Measurements from ENCODE around the gene ZSWIM1. TPM values are rescaled to one million over a fixed set of nuclear protein-coding genes. Genes with fewer than 3 reads are reported as not detected.
A peak's percentile ranks its signal among the peaks of the same experiment; 100 is the strongest.

ZSWIM1 gene
- total and polyA plus RNA-seq, 3 donors from 2014 or later: 11.4 to 24.5 (median 24.0) TPM

DNA sequence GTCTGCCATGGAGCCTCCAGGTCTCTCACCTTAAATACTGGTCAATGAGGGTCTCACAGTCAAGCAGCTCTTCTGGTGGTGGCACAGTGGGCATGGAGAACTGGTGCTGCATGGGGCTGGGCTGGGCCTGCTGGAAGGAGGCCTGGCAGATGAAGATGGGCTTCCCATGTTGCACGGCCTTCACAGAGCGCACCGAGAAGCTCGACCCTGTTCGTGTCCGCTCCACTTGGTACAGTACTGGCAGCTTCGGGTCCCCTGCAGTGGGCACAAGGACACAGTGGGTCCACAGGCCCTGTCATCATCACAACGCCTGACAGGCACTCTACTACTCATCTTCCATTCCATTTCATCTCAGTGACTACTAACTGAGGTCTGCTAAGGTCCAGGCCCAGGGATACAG lies 32.6 kb upstream of the ZSWIM1 start:
- no peaks in the 10 kb centered on the region for H3K9me3 ChIP-seq
- no peaks in the 10 kb centered on the region for H3K36me3 ChIP-seq (ENCODE audit: low read depth, missing control alignments)
- TF ChIP-seq POLR2A (IDR thresholded peaks at IDR 0.05): no peak
- TF ChIP-seq, protein P1, sequence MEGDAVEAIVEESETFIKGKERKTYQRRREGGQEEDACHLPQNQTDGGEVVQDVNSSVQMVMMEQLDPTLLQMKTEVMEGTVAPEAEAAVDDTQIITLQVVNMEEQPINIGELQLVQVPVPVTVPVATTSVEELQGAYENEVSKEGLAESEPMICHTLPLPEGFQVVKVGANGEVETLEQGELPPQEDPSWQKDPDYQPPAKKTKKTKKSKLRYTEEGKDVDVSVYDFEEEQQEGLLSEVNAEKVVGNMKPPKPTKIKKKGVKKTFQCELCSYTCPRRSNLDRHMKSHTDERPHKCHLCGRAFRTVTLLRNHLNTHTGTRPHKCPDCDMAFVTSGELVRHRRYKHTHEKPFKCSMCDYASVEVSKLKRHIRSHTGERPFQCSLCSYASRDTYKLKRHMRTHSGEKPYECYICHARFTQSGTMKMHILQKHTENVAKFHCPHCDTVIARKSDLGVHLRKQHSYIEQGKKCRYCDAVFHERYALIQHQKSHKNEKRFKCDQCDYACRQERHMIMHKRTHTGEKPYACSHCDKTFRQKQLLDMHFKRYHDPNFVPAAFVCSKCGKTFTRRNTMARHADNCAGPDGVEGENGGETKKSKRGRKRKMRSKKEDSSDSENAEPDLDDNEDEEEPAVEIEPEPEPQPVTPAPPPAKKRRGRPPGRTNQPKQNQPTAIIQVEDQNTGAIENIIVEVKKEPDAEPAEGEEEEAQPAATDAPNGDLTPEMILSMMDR (IDR thresholded peaks at IDR 0.05): no peak
- H3K4me3 ChIP-seq: no peak overlapping the region
- no peak overlapping the region for H3K27ac ChIP-seq
- H3K4me1 ChIP-seq: peaks cover 15% of the 10 kb centered on the region
- 80 to 97% methylated on average over 2 to 8 of the region's 8 CpGs for WGBS, 2 donors
- no peaks in the 10 kb centered on the region for H3K27me3 ChIP-seq
- no peak for DNase-seq
- intact Hi-C loops (cut with DNase I; ENCODE audit: low total_unique reads): no loop called here

DNA sequence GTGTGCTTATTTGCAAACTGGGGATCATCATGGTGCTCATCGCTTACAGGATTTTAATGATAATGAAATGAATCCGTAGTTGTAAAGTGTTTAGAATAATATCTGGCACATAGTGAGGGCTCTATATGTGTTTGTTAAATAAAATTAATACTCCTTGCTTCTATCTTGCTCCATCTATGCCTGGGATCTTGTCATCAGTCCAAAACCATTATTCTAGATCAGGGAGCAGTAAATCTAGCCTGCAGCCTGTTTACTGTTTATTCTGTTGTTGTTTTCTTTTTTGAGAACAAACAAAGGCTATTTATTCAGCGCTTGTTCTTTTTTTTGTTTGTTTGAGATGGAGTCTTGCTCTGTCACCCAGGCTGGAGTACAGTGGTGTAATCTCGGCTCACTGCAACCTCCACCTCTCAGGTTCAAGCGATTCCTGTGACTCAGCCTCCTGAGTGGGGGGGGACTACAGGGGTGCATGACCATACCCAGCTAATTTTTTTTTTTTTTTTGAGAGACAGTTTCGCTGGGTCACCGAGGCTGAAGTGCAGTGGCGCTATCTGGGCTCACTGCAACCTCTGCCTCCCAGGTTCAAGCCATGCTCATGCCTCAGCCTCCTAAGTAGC lies 32.0 kb upstream of the ZSWIM1 start:
- no peak for DNase-seq
- TF ChIP-seq, protein P1 (IDR thresholded peaks at IDR 0.05): no peak
- no peak for TF ChIP-seq POLR2A (IDR thresholded peaks at IDR 0.05)
- intact Hi-C loops (cut with DNase I; ENCODE audit: low total_unique reads): no loop called here
- Histone ChIP-seq H3K27ac (no peak overlapping the region), H3K36me3 (ENCODE audit: low read depth, missing control alignments) (no peaks in the 10 kb centered on the region), H3K9me3 (no peaks in the 10 kb centered on the region), H3K4me3 (no peak overlapping the region), H3K27me3 (no peaks in the 10 kb centered on the region), H3K4me1 (peaks cover 15% of the 10 kb centered on the region)
- WGBS, 2 donors: 93 to 94% methylated on average over 8 of the region's 8 CpGs

DNA sequence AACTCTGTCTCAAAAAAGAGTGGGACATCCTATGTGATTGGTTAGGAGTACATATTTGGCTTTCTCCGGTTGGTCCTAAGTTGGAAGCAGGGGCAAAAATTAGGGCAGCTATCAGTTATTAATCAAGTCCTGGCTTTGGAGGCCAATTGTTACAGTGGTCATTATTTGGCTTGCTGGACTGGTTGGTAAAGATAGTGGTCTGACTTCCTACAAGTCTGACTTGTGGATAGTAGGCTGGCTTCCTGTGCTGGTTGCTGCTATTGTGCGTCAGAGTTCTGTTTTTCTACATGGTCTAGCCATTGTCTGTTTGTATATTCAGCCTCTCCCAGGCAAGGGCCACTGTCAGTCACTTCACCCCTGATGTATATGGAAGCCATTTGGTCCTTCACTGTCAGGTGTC lies 30.8 kb upstream of the ZSWIM1 start:
- peaks cover 15% of the 10 kb centered on the region for H3K4me1 ChIP-seq
- 85 to 96% methylated on average over 2 of the region's 2 CpGs for WGBS, 2 donors
- no peaks in the 10 kb centered on the region for H3K36me3 ChIP-seq (ENCODE audit: low read depth, missing control alignments)
- intact Hi-C loops (cut with DNase I; ENCODE audit: low total_unique reads): no loop called here
- H3K27me3 ChIP-seq: no peaks in the 10 kb centered on the region
- no peak for DNase-seq
- TF ChIP-seq, protein P1 (IDR thresholded peaks at IDR 0.05): no peak
- no peak for TF ChIP-seq POLR2A (IDR thresholded peaks at IDR 0.05)
- no peak overlapping the region for H3K4me3 ChIP-seq
- no peak overlapping the region for H3K27ac ChIP-seq
- no peaks in the 10 kb centered on the region for H3K9me3 ChIP-seq

DNA sequence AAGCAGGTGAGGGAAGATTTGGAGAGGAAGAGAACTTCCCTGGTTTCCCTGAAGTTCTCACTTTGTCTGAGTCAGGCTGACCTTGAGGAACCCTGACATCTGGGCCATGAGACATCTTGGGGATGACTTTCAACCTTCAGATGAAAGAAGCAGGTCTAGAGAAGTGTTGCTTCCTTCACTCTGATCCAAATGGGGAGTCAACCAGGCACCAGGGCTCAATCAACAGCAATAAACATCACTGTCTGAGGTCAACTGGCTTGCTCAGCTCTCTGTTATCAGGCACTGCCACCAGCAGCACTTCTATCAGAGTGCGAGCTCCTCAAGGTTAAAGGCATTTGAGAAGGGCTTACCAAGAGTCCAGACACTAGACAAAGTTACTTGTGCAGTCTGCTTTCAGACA lies 30.1 kb upstream of the ZSWIM1 start:
- Histone ChIP-seq H3K27ac (peak overlapping the region in 1 of 2 donors; percentile 62), H3K27me3 (no peaks in the 10 kb centered on the region), H3K36me3 (ENCODE audit: low read depth, missing control alignments) (no peaks in the 10 kb centered on the region), H3K4me1 (peaks cover 22% of the 10 kb centered on the region), H3K9me3 (no peaks in the 10 kb centered on the region), H3K4me3 (no peak overlapping the region)
- intact Hi-C loops (cut with DNase I; ENCODE audit: low total_unique reads): no loop called here
- WGBS, 2 donors: 63 to 83% methylated on average over 1 of the region's 1 CpG
- DNase-seq: peak; percentile 62
- TF ChIP-seq, protein P1 (IDR thresholded peaks at IDR 0.05): no peak
- no peak for TF ChIP-seq POLR2A (IDR thresholded peaks at IDR 0.05)

DNA sequence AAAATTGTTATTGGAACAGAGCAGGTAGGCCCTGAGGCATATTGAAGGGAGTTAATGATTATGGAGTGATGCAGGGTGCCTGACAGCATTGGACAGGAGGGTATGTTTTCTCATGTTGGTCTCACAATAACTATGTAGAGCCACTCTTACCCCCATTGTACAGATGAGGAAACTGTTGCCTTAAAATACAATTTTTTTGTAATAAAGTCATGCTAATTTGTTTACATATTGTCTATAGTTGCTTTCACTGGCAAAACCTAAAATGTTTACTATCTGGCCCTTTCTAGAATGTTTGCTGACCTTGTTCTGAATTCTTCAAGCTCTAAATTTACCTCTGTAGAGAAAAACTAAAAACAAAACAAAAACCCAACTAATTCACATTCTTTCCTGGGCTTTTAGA lies 29.5 kb upstream of the ZSWIM1 start:
- H3K4me3 ChIP-seq: no peak overlapping the region
- H3K27me3 ChIP-seq: no peaks in the 10 kb centered on the region
- H3K36me3 ChIP-seq (ENCODE audit: low read depth, missing control alignments): no peaks in the 10 kb centered on the region
- no peak for TF ChIP-seq POLR2A (IDR thresholded peaks at IDR 0.05)
- H3K9me3 ChIP-seq: no peaks in the 10 kb centered on the region
- intact Hi-C loops (cut with DNase I; ENCODE audit: low total_unique reads): no loop called here
- H3K27ac ChIP-seq: peak overlapping the region in 1 of 2 donors; percentile 62
- peaks cover 24% of the 10 kb centered on the region for H3K4me1 ChIP-seq
- DNase-seq: no peak

All from testis (tissue), 3 donors.